H7 (cell line): Measurements from ENCODE around the gene ZNHIT2. TPM values are rescaled to one million over a fixed set of nuclear protein-coding genes. Genes with fewer than 3 reads are reported as not detected.

Source experiments
- DNase-seq: peaks from one replicate; pipeline ENCODE4 v3.0.0; 2012
- H3K27me3 ChIP-seq: 2 replicates; pipeline ENCODE4 v1.6.0; 2011; ENCODE audit warnings: mild to moderate bottlenecking, low read length; ENCODE audit not compliant: control insufficient read depth, insufficient read depth
- H3K36me3 ChIP-seq: replicated peaks from 2 replicates; pipeline ENCODE4 v1.5.1; 2011; ENCODE audit warnings: low read length; ENCODE audit not compliant: control insufficient read depth, insufficient read depth
- H3K4me3 ChIP-seq: 2 replicates; pipeline ENCODE4 v1.5.1; 2011; ENCODE audit warnings: low read depth, mild to moderate bottlenecking, control low read depth, low read length, moderate library complexity; ENCODE audit not compliant: insufficient read depth
- total RNA-seq: library from RNA; depleted of rRNA; stranded (reverse); fragments of >200 nt; shearing (Covaris generic); gene quantifications from 2 replicates; pipeline ENCODE4 v1.2.3, GENCODE V29; 2014

Gene ZNHIT2
- total RNA-seq, 1 experiment from 2014 or later = 14.1 TPM

DNA sequence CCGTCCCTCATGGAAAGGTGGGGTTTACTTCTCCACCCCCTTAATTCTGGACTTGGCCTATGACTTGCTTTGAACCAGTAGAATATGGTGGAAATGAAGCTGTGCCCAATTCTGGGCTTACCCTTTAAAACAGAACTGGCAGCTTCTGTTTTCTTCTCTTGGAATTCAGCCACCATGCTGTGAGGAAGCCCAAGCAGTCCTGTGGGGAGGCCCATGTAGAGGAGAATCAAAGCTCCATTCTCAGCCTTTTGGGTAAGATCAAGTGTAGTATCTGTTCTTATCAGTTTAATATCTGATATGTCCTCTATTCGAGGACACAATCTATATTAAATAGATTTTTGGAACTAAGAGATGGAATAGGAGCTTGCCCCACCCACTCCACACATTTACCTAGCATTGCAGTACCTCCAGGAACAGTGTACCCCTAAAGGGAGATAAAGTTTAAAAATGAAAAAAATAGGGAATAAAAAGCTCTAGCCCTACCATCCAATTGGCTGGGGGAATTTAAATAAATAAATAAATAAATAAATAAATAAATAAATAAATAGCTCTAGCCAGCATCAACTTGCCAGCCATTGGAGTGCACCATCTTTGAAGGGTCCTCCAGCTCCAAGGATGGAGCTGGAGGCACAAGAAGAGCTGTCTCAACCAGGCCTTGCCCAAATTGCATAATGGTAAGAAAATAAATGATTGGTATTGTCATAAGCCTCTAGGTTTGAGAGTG, 30.0 kb upstream of the ZNHIT2 start:
- Histone ChIP-seq H3K27me3 (no peaks in the 10 kb centered on the region), H3K36me3 (no peaks in the 10 kb centered on the region)
- DNase-seq = no peak

DNA sequence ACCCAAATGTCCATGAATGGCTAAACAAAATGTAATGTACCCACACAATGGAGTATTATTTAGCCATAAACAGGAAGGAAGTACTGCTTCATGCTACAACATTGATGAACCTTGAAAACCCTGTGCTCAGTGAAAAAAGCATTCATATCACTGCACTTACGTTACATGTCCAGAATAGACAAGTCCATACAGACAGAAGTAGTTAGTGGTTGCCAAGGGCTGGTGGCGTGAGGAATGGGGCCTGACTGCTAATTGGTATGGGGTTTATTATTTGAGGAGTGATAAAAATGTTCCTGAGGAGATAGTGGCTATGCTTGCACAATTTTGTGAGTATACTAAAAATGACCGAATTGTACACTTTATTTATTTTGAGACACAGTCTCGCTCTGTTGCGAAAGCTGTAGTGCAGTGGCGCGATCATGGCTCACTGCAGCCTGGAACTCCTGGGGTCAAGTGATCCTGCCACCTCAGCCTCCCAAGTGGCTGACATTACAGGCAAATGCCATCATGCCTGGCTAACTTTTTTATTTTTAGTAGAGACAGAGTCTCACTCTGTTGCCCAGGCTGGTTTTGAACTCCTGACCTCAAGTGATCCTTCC, 24.5 kb upstream of the ZNHIT2 start:
- DNase-seq = no peak
- no peaks in the 10 kb centered on the region for H3K36me3 ChIP-seq
- peaks cover 2% of the 10 kb centered on the region for H3K27me3 ChIP-seq
- H3K4me3 ChIP-seq = no peak overlapping the region

More for the DNA sequence above, 30.0 kb upstream of the ZNHIT2 start:
- H3K4me3 ChIP-seq = no peak overlapping the region

DNA sequence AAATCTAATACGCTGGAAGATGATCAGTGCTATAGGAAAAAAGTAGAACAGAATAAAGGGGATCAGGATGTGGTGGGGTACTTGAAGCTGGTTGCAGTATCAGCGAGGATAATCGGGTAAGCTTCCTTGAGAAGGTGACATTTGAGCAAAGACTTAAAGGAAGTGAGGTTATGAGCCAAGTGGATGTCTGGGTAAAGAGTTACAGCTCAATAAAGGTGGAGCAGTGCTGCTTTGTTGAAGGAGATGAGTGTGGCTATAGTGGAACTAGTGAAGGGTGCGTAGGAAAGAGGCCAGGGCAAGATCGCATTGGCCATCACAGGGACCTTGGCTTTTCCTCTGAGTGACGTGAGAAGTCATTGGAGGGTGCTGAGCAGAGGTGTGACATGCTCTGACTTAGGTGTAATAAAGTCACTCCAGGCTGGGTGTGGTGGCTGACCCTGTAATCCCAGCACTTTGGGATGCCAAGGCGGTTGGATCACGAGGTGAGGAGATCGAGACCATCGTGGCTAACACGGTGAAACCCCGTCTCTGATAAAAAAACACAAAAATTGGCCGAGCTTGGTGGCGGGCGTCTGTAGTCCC, 19.1 kb upstream of the ZNHIT2 start:
- H3K36me3 ChIP-seq = peaks cover 11% of the 10 kb centered on the region

DNA sequence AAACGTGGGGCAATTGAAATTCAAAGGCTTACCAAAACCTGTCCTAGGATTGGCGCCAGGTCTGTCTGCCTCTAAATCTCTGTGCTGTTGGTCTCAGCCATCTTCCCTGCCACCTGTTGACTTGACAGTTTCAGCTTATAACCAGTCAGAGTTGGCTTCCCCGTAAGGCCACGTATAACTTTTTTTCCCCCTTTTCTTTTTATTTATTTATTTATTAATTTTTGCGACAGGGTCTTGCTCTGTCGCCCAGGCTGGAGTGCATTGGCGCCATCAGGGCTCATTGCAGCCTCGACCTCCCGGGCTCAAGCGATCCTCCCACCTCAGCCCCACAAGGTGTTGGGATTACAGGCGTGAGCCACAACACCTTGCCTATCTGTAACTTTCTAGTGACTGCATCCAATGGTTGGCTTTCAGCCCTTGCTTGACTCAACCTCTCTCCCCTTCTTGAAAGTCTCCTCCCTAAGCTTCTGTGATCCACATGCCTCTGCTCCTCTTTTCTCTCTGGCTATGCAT, 18.2 kb upstream of the ZNHIT2 start:
- no peak for DNase-seq
- Histone ChIP-seq H3K27me3 (peaks cover 2% of the 10 kb centered on the region), H3K4me3 (peak overlapping the region; percentile 40)

More for the DNA sequence above, 19.1 kb upstream of the ZNHIT2 start:
- H3K4me3 ChIP-seq = no peak overlapping the region
- DNase-seq = no peak
- H3K27me3 ChIP-seq = peaks cover 2% of the 10 kb centered on the region

DNA sequence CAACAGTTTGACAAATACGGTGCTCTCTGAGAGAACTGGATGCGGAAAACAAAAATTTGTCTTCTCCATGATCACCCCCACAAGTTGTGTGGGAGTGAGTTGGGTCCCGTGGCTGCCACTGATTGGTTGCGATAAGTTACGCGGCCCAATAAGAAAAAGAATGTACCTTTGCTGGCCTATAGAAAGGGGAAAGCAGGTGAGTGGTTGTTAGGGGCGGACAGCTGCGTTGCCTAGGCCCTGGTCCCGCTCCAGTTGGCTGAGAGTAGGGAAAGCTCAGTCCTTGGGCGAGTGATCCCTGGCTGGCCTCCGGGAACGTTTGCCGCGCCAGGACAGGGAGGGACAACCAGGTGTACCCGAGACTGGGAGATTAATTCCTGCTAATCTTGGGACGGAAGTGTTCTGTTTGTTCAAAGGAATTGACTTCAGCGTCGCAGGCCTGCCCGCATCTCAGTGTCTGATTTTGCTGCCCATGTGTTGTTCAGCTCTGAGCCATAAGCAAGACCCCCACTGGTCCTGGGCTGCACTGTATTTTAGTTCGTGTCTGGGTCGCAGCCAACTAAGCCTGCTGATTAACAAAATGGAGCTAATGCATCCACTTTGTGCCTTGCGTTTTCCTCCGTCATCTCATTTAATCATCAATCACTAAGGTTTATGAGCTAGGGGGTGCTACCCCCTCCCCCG, 17.6 kb upstream of the ZNHIT2 start:
- Histone ChIP-seq H3K27me3 (peaks cover 1% of the 10 kb centered on the region), H3K4me3 (peak overlapping the region; percentile 96), H3K36me3 (peaks cover 18% of the 10 kb centered on the region)
- peak; percentile 98 for DNase-seq

More for the DNA sequence above, 18.2 kb upstream of the ZNHIT2 start:
- peaks cover 18% of the 10 kb centered on the region for H3K36me3 ChIP-seq

DNA sequence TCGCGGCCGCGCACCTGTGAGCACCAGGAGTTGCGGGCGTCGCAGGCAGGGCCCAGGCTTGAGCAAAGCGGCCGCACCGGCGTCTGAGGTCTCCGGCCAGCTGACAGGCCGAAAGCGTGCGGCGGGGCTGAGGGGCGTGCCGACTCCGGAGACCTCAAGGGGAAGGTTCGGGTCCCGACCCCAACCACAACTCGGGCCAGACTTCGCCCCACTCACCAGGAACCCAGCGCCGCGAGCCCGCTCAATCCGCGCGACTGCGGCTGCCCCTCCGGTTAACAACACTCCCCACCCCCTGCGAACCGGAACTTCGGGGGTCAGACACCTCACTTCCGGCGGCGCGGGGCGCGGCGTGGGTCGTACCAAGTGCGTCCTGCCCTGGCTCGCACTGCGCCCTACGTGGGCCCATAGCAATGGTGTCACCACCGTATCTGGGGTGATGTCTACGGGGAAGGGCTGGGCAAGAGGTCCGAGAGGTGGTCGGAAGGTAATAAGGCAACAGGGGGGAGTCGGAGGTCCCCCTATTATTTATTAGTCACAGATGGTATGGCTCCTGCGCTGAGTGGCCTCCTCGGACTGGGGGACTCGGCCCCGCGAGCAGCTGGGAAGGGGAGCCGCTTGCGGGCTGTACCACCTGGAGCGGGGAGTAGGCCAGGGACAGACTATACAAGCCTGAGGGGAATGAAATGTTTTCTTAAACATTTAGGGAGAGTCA, 16.9 kb upstream of the ZNHIT2 start, which contains the start of gene SYVN1:
Gene SYVN1, minus strand, starts transcription at position 280 of the 712 bp plus-strand sequence. CDS start 918 bp downstream, outside the sequence.
- DNase-seq = peak; percentile 97
- Histone ChIP-seq H3K4me3 (peak within 1 kb of the TSS; percentile 96), H3K36me3 (peaks cover 23% of the 10 kb centered on the region), H3K27me3 (no peaks in the 10 kb centered on the region)

DNA sequence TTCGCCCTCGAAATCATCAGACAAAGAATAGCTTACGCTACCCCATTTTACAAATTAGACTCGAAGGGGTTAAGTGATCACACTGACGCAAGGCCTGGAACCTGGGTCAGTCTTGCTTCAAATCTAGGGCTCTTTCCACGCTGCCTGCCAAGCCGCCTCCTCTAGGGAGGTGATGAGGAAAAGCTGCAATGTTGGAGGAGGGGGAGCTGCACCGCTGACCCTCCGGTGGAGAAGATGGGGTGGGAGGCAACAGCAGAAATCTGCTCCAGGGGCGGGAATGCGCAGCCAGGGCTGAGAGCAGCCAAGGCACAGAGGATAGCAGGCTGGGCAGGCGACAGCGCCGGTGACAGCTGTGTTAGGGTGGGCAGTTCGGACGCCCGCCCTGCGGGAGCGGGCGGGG, 16.2 kb upstream of the ZNHIT2 start:
- DNase-seq = no peak
- peak overlapping the region; percentile 96 for H3K4me3 ChIP-seq

DNA sequence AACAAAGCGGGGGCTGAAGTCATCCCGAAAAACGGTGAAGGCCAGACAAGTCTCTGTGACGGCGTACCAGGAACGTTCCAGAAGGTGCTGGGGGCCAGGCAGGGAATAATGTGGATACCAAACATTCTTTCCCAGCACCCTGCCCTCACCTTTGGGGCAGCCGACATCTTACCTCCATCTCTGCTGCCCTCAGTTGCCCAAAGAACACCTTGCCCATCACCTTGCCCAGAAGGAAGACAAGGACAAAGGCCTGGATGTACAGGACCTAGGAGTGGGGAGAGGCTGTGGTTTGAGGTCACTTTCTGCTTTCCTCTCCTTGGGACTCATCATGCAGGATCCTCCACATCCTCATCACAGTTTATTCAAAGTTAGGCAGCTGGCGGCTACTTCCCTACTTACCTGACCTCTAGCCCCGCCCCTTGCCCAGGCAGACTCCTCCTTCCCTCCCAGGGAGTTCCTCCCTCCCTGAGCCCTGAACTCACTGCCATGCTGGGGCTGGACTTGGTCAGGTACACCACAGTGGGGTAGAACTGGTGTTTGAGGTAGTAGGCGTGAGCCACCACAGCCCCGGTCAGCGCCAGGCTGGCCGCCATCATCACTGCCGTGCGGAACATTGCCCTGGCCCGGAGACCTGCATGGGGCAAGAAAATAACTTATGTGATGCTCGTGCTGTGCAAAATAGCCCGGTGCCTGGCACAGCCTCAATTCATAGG, 15.6 kb upstream of the ZNHIT2 start:
- Histone ChIP-seq H3K36me3 (peaks cover 29% of the 10 kb centered on the region), H3K27me3 (no peaks in the 10 kb centered on the region), H3K4me3 (peak overlapping the region; percentile 96)
- DNase-seq = peak; percentile 91

More for the DNA sequence above, 16.2 kb upstream of the ZNHIT2 start:
- Histone ChIP-seq H3K27me3 (no peaks in the 10 kb centered on the region), H3K36me3 (peaks cover 27% of the 10 kb centered on the region)

DNA sequence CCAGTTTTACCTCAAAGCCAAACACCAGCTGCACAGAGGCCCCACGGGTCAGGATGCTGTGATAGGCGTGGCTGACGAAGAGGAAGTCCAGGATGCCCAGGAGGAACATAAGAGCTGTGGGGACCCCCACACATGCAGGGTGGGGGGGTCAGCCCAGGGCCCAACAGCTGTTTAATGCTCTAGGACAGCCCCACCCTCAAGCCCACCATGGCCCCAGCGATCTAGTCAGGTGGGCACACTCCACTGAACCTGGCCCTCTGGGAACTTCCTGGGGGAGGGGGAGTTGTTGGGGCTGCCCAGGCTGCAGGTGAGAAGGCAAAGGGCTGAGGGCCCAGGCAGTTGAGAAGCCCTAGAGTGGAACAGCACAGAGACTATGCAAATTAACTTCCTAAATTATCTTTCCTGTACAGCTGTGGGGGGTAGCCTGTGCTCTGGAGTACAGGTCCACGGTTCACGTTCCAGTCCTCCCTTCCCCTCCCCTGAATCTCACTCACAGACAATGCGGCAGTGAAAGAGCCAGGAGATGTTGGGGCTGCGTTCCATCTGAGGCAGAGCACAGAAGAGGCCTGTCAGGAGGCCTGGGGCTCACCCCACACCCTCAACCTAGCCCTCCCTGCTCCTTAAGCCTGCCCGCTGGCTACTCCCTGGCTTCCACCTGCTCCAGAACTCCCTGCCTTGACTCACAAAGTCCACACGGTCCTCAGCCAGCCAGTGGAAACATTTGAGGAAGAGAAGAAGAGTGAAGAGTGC, 14.9 kb upstream of the ZNHIT2 start:
- Histone ChIP-seq H3K27me3 (no peaks in the 10 kb centered on the region), H3K4me3 (no peak overlapping the region), H3K36me3 (peaks cover 34% of the 10 kb centered on the region)
- no peak for DNase-seq

DNA sequence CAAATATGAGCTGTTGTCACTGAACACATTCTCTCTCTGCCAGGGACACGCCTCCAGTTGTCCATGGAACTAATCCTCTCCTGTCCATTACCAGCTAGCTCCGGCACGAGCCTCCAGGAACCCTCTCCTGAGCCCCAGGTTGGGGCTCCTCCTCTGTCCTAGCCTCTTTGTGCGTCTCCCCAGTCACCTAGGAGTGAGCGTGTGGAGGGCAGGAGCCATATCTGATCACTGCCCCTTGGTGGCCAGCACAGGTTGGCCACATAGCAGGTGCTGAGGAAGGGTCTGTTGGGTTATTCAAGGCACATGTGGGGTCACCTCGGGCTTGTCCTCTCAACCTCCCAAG, 14.4 kb upstream of the ZNHIT2 start:
- peaks cover 34% of the 10 kb centered on the region for H3K36me3 ChIP-seq
- H3K4me3 ChIP-seq = no peak overlapping the region
- no peak for DNase-seq
- no peaks in the 10 kb centered on the region for H3K27me3 ChIP-seq

DNA sequence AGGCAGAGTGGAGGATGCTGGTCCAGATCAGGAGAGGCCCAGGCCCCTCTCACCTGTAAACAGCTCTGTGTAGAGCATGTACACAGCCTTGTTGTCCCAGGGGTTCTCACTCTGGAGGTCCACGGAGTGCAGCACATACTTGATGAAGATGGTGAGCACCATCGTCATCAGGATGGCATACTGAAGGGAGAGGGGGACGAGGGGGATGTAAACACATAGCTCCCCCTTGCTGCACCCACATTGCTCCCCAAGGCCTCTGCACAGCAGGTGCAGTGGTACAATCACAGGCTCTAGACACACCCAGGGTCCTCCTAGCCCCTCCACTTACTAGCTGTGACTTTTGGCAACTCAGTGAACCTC, 13.9 kb upstream of the ZNHIT2 start:
- H3K36me3 ChIP-seq = peaks cover 39% of the 10 kb centered on the region

DNA sequence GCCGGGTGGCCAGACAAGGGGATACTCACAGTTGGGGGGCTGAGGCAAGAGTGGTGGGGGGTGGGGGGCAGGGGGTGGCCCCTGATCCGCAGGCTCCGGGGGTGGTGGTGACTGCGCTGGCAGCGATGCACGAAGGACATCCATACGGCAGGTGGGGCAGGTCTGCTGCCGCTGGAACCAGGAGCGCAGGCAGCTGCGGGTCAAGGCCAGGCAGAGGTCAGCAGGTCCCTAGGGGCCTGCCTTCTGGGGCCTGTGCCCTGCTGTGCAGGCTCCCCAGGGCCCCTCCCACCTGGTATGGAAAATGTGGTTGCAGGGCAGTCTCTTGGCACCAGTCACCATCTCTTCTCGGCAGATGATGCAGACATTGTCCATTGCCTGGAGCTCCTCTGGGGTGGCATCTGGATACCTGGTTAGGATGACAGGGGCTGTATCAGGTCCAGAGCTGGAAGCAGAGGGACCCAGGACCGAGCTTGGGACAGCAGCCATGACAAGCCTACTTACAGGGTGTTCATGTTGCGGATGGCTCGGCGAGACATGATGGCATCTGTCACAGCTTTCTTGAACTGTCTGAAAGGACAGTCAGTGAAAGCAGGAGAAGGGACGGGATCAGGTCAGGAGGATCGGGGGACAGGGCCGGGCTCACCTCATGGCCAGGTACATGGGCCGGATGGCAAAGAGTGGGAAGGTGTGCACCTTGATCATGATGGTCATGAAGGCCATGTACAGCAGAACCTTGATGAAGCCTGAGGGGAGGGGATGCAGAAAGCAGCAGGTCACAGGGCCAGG, 13.3 kb upstream of the ZNHIT2 start:
- DNase-seq = no peak
- no peak overlapping the region for H3K4me3 ChIP-seq
- peaks cover 42% of the 10 kb centered on the region for H3K36me3 ChIP-seq
- no peaks in the 10 kb centered on the region for H3K27me3 ChIP-seq

More for the DNA sequence above, 13.9 kb upstream of the ZNHIT2 start:
- no peak for DNase-seq
- Histone ChIP-seq H3K4me3 (no peak overlapping the region), H3K27me3 (no peaks in the 10 kb centered on the region)
